Left ventricle myocardium inferior (tissue), 1 donor: ENCODE results near the gene C3orf62. TPM values are rescaled to one million over a fixed set of nuclear protein-coding genes. Genes with fewer than 3 reads are reported as not detected.

ENCODE experiments used
- DNase-seq: peaks from one replicate; pipeline ENCODE4 v3.0.0-alpha.2; 2020
- H3K27ac ChIP-seq: fragments of 200-600 bp; replicated peaks from 2 replicates; pipeline ENCODE4 v1.8.0; 2021
- H3K27me3 ChIP-seq: fragments of 200-600 bp; 2 replicates; pipeline ENCODE4 v1.8.0; 2021; ENCODE audit warnings: low read depth
- H3K36me3 ChIP-seq: fragments of 200-600 bp; 2 replicates; pipeline ENCODE4 v1.8.0; 2021
- H3K4me1 ChIP-seq: fragments of 200-600 bp; 2 replicates; pipeline ENCODE4 v1.8.0; 2021
- H3K4me3 ChIP-seq: fragments of 200-600 bp; 2 replicates; pipeline ENCODE4 v1.8.0; 2021; ENCODE audit warnings: mild to moderate bottlenecking, moderate library complexity
- H3K9me3 ChIP-seq: fragments of 200-600 bp; replicated peaks from 2 replicates; pipeline ENCODE4 v1.8.0; 2021
- intact Hi-C: fragments of 100-400 bp; cut with micrococcal nuclease; formaldehyde crosslinking; loops from one replicate; pipeline ENCODE4 v1.11.0; 2022
- total RNA-seq: library from RNA; stranded (reverse); fragmentation: NEBNext Ultra II Directional; extraction: Animal tissue kit (Norgen Biotek cat#: 25700); gene quantifications from one replicate; pipeline ENCODE4 v1.2.1, GENCODE V29; 2021
- TF ChIP-seq, protein P1 (sequence below): fragments of 200-600 bp; IDR thresholded peaks from 2 replicates; pipeline ENCODE4 v1.8.0; 2021; ENCODE audit warnings: antibody characterized with exemption, mild to moderate bottlenecking, borderline replicate concordance
- donor health status: DM: no; HTN: yes; CAD: no; lungs with severe emphysema.

C3orf62 gene
- total RNA-seq, 1 donor from 2014 or later = 2.8 TPM

DNA sequence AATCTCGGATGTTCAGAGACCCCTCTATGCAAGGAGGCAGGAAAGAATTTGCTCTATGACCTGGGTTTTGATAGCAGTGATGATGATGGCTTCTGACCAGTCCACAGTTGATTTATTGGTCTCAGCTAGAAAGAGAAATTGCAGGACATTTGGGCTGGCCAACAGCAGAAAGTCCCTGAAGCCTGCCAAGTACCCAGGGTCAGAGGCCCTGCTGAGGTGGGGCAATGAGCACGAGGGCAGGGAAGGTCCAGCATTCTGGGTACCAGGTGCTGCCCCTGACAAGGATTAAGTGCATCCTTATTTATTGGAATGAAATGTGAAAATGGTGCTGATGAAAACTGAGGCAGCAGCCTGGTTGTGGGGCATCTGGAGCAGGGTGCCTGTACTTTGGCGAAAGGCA lies 19.8 kb downstream of the C3orf62 start:
- Histone ChIP-seq H3K27ac (no peak overlapping the region), H3K4me1 (no peaks in the 10 kb centered on the region), H3K9me3 (no peaks in the 10 kb centered on the region), H3K36me3 (no peaks in the 10 kb centered on the region), H3K27me3 (no peaks in the 10 kb centered on the region), H3K4me3 (no peak overlapping the region)
- TF ChIP-seq, protein P1, sequence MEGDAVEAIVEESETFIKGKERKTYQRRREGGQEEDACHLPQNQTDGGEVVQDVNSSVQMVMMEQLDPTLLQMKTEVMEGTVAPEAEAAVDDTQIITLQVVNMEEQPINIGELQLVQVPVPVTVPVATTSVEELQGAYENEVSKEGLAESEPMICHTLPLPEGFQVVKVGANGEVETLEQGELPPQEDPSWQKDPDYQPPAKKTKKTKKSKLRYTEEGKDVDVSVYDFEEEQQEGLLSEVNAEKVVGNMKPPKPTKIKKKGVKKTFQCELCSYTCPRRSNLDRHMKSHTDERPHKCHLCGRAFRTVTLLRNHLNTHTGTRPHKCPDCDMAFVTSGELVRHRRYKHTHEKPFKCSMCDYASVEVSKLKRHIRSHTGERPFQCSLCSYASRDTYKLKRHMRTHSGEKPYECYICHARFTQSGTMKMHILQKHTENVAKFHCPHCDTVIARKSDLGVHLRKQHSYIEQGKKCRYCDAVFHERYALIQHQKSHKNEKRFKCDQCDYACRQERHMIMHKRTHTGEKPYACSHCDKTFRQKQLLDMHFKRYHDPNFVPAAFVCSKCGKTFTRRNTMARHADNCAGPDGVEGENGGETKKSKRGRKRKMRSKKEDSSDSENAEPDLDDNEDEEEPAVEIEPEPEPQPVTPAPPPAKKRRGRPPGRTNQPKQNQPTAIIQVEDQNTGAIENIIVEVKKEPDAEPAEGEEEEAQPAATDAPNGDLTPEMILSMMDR = no peak
- intact Hi-C loops = no loop called here
- no peak for DNase-seq

DNA sequence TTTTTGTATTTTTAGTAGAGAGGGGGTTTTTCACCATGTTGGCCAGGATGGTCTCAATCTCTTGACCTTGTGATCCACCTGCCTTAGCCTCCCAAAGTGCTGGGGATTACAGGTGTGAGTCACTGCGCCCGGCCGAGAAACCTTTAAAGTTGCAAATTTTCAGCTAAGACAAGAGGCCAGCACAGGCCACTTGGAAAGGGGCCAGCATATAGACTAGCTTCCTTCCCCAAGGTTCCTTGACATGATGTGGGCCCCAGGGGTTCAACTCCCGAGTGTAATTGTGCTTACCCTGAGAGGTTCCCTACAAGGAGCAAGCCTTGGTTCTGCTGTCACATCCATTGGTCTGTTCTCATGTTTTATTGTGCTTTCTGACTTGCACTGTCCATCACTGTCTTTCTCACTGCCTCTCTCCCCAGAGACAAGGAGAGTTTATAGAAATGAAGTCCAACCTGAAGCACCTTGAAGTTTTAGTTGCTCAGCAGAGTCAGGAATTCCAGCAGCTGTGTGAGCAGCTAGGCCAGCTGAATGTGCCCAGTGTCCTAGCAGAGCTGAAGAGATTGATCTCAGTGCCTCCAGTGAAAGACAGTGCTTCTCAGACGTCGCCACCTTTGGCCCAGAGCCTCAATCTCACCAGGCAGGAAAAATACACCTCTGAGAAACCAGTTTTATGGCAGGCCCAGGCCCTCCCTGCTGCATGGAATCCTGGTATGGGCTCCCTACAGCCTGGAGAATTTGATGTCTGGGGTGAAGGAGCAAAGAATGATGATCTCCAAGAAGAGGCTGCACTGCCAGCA lies 21.1 kb downstream of the C3orf62 start:
- no peaks in the 10 kb centered on the region for H3K9me3 ChIP-seq
- intact Hi-C loops = no loop called here
- no peak overlapping the region for H3K27ac ChIP-seq
- no peaks in the 10 kb centered on the region for H3K4me1 ChIP-seq
- H3K4me3 ChIP-seq = no peak overlapping the region
- TF ChIP-seq, protein P1 = no peak
- no peaks in the 10 kb centered on the region for H3K36me3 ChIP-seq
- no peaks in the 10 kb centered on the region for H3K27me3 ChIP-seq
- DNase-seq = no peak

DNA sequence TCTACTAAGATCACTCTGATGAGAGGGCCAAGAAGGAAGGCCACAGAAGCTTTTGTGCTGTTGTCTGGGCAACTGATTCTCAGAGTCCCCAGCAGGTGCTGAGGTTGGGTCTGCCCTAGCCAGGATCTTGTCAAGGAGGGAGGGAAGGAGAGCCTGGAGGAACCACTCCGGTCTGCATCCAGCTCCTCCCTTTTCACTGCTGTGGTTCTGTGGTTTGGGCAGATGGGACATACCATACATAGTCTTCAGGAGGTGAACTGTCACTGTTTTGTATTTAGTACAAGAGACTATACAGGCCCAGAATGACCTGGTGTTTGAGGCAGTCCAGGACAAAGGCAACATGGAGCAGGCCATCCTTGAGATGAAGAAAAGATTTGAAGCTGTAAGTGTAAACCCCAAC lies 21.9 kb downstream of the C3orf62 start:
- H3K27ac ChIP-seq = no peak overlapping the region
- intact Hi-C loops = no loop called here

DNA sequence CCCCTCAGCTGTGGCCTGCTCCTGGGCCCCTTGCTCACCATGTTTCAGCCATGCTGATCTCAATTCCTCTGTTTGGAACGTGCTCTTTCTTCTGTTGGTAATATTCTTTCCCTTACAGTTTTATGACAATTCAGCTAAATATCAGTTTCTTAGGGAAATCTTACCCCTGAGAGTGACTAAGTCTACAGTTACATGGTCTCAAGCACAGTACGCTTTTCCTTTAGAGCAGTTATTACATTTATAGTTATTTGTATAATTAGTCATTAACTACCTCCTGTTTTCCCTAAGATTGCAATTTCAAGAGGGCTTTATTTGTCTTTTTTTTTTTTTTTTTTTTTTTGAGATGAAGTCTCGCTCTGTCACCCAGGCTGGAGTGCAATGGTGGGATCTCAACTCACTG lies 23.5 kb downstream of the C3orf62 start:
- H3K9me3 ChIP-seq = no peaks in the 10 kb centered on the region
- intact Hi-C loops = no loop called here
- no peaks in the 10 kb centered on the region for H3K27me3 ChIP-seq
- H3K4me1 ChIP-seq = peaks cover 9% of the 10 kb centered on the region
- H3K36me3 ChIP-seq = no peaks in the 10 kb centered on the region
- no peak for DNase-seq
- no peak overlapping the region for H3K27ac ChIP-seq
- TF ChIP-seq, protein P1 = no peak
- H3K4me3 ChIP-seq = no peak overlapping the region

More for the DNA sequence above, 21.9 kb downstream of the C3orf62 start:
- no peak for DNase-seq
- no peaks in the 10 kb centered on the region for H3K27me3 ChIP-seq
- no peaks in the 10 kb centered on the region for H3K36me3 ChIP-seq
- no peaks in the 10 kb centered on the region for H3K4me1 ChIP-seq
- no peak overlapping the region for H3K4me3 ChIP-seq
- H3K9me3 ChIP-seq = no peaks in the 10 kb centered on the region
- TF ChIP-seq, protein P1 = no peak

- Histone ChIP-seq H3K9me3 (no peaks in the 10 kb centered on the region), H3K27ac (peak overlapping the region; percentile 85), H3K36me3 (no peaks in the 10 kb centered on the region), H3K4me3 (no peak overlapping the region), H3K27me3 (no peaks in the 10 kb centered on the region), H3K4me1 (peaks cover 22% of the 10 kb centered on the region)
- no peak for DNase-seq
- intact Hi-C loops = no loop called here
- TF ChIP-seq, protein P1 = no peak
Observed at GRCh38 chr3:49248840-49249227, 28.2 kb downstream of the C3orf62 start.
